GM21390 (cell line): ENCODE results near the gene RC3H1.
"Not testable (repeated sequence)": the region's sequence is repeated elsewhere in the genome, so short reads cannot be mapped to it uniquely, and the experiment has no call there.

Experiments
- ATAC-seq: cut with Tn5 transposase; IDR thresholded peaks from one replicate; pipeline ENCODE4 v1.9.1; 2021; ENCODE audit not compliant: unreplicated experiment

Gene RC3H1

GRCh38 chr1:174022080-174022975 is at the start of gene RC3H1:
Gene RC3H1 (minus strand): TSS chr1:174022357. CDS start chr1:173992985, 29,372 bp downstream.
- ATAC-seq: peak; percentile 87

GRCh38 chr1:174070614-174071013 is 48.5 kb upstream of the RC3H1 start:
- no peak for ATAC-seq

- ATAC-seq: no peak
Observed at GRCh38 chr1:174068000-174068399, 45.8 kb upstream of the RC3H1 start.

- no peak for ATAC-seq
Observed at GRCh38 chr1:174060090-174060489, 37.9 kb upstream of the RC3H1 start.

GRCh38 chr1:174058624-174059023 is 36.5 kb upstream of the RC3H1 start:
- no peak for ATAC-seq

- ATAC-seq: not testable (repeated sequence)
Observed at GRCh38 chr1:174056609-174057008, 34.5 kb upstream of the RC3H1 start.

- not testable (repeated sequence) for ATAC-seq
Observed at GRCh38 chr1:174055797-174056196, 33.6 kb upstream of the RC3H1 start.

GRCh38 chr1:174053826-174054225 is 31.7 kb upstream of the RC3H1 start:
- ATAC-seq: no peak

- no peak for ATAC-seq
Observed at GRCh38 chr1:174052621-174053020, 30.5 kb upstream of the RC3H1 start.

- ATAC-seq: no peak
Observed at GRCh38 chr1:174051956-174052355, 29.8 kb upstream of the RC3H1 start.

- ATAC-seq: no peak
Observed at GRCh38 chr1:174049514-174049913, 27.4 kb upstream of the RC3H1 start.

GRCh38 chr1:174044418-174045222 is 22.5 kb upstream of the RC3H1 start:
- ATAC-seq: no peak

- not testable (repeated sequence) for ATAC-seq
Observed at GRCh38 chr1:174042509-174042908, 20.4 kb upstream of the RC3H1 start.

- no peak for ATAC-seq
Observed at GRCh38 chr1:174041369-174041768, 19.2 kb upstream of the RC3H1 start.

- ATAC-seq: no peak
Observed at GRCh38 chr1:174040387-174040786, 18.2 kb upstream of the RC3H1 start.

- no peak for ATAC-seq
Observed at GRCh38 chr1:174039027-174039426, 16.9 kb upstream of the RC3H1 start.

- ATAC-seq: no peak
Observed at GRCh38 chr1:174036798-174037197, 14.6 kb upstream of the RC3H1 start.

- no peak for ATAC-seq
Observed at GRCh38 chr1:174036204-174036603, 14.0 kb upstream of the RC3H1 start.

- ATAC-seq: no peak
Observed at GRCh38 chr1:174032671-174033222, 10.6 kb upstream of the RC3H1 start.

- no peak for ATAC-seq
Observed at GRCh38 chr1:174031099-174031498, 8.9 kb upstream of the RC3H1 start.

GRCh38 chr1:174028495-174028894 is 6.3 kb upstream of the RC3H1 start:
- ATAC-seq: no peak

- no peak for ATAC-seq
Observed at GRCh38 chr1:174023440-174023839, 1.3 kb upstream of the RC3H1 start.
